VCaP (cell line): ENCODE measurements around the gene SIPA1L2.

ENCODE experiments used
- H3K27ac ChIP-seq: fragments of 450-650 bp; 2 replicates; pipeline ENCODE4 v1.5.1; 2017
- TF ChIP-seq, protein P1 (sequence below): fragments of 450-650 bp; conservative IDR thresholded peaks from 2 replicates; pipeline ENCODE4 v1.5.1; 2017; ENCODE audit warnings: mild to moderate bottlenecking, moderate library complexity

Gene SIPA1L2

DNA sequence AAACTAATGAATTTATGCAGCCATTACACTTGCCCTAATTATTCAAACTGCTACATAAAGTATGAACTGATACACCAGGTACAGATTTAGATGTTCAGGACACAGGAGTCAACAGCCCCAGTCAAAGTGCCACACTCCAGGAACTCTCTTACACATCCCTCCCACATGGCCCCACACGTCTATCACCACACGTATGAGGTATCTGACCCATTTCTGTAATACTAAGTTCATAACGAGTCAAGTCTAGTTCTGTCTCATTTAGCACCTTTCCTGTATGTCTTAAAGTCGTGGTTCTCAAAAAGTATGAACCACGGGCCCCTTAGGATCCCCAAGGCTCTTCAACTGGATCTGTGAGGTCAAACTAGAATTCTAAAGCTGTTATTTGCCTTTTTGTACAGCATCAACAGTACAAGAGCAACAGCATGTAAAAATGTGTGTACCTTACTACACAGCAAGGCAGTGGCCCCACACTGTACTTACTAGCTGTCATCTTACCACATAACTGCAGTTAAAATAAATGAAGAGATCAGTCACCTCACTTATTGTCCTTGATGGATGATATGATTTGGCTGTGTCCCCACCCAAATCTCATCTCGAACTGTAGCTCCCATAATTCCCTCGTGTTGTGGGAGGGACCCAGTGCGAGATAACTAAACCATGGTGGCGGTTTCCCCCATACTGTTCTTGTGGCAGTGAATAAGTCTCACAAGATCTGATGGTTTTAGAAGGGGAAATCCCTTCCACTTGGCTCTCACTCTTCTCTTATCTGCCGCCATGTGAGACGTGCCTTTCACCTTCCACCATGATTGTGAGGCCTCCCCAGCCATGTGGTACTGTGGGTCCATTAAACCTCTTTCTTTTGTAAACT is 42.6 kb downstream of the SIPA1L2 start:
- TF ChIP-seq, protein P1, sequence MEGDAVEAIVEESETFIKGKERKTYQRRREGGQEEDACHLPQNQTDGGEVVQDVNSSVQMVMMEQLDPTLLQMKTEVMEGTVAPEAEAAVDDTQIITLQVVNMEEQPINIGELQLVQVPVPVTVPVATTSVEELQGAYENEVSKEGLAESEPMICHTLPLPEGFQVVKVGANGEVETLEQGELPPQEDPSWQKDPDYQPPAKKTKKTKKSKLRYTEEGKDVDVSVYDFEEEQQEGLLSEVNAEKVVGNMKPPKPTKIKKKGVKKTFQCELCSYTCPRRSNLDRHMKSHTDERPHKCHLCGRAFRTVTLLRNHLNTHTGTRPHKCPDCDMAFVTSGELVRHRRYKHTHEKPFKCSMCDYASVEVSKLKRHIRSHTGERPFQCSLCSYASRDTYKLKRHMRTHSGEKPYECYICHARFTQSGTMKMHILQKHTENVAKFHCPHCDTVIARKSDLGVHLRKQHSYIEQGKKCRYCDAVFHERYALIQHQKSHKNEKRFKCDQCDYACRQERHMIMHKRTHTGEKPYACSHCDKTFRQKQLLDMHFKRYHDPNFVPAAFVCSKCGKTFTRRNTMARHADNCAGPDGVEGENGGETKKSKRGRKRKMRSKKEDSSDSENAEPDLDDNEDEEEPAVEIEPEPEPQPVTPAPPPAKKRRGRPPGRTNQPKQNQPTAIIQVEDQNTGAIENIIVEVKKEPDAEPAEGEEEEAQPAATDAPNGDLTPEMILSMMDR = no peak

DNA sequence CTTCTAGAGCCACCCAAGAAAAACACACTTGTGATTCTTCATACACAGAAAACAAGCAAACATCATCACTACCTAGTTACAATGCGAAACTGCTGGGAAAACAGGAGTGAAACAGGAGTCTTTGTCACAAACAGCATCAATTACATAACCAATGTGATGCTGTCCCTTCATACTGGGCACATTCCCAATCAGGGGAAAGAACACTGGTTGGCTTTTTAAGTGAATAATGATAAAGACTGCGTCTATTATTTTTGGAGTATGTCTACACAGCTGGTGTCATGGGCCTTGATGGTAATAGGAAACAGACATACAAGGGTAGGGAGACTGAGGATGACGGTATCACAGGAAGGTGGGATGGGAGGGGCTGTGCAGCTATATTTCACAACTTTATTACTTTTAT is 43.3 kb downstream of the SIPA1L2 start:
- no peak overlapping the region for H3K27ac ChIP-seq

More for the DNA sequence above, 42.6 kb downstream of the SIPA1L2 start:
- H3K27ac ChIP-seq = no peak overlapping the region

DNA sequence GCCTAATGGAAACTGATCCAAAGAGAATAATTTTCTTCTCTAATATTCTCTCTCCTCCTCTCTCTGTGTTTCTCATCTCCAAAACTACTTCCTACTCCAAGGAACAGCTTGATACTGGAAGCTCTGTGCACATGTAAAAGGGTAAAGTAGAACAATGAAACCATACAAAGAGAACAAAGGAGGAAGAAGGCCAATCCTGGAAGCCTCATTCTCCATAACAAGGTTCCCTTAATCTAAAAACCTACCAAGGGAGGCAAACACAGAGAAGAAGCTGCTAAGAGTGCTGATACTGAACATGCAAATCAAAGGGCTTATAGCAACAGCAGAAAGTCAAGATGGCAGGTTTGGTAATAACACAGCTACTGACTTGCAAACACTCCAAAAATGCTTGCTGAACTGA is 44.4 kb downstream of the SIPA1L2 start:
- TF ChIP-seq, protein P1 = no peak

More for the DNA sequence above, 43.3 kb downstream of the SIPA1L2 start:
- TF ChIP-seq, protein P1 = no peak

DNA sequence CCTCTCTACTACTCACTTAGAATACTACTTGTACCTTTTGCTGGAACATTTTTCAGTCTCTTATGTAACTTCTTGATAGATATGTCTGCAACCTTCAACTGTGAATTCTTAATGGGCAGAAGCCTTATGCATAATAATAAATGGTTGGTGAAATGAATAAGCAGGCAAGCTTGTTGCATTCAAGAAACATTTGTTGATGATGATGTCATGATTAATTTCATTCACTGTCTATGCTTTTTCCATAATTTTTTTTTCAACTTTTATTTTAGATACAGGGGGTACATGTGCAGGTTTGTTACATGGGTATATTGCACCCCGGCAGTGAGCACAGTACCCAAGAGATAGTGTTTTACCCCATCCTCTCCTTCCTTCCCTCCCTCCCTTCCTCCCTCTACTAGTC is 48.0 kb downstream of the SIPA1L2 start:
- H3K27ac ChIP-seq = no peak overlapping the region
- TF ChIP-seq, protein P1 = no peak

More for the DNA sequence above, 44.4 kb downstream of the SIPA1L2 start:
- H3K27ac ChIP-seq = no peak overlapping the region
